NCI-H1694 treated with DMSO at 0.1 percent for 48 hours (cell line): ENCODE measurements around the gene SLC37A1.

Experiments
- DNase-seq: peaks from one replicate; lab custom pipeline; 2025; lab: John Stamatoyannopoulos, UW

SLC37A1 gene

DNA sequence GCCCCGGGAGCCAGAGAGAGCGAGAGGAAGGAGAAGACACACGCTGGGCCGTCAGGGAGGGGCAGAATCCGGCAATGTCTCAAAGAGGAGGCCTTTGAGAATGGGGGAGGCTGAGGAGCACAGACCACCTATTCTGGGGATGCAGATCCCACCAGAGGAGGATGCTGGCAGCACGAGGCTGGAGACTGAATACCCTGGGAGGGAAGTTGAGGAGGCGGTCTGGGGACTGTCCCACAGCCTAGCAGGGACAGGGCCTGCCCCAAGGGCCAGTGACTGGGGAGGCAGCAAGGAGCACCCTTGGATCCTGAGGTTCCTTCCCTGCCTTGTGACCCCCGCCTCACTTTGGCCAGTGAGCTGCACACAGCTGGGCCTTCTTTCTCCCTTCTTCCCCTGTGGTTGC lies 49.2 kb downstream of the SLC37A1 start:
- no peak for DNase-seq

DNA sequence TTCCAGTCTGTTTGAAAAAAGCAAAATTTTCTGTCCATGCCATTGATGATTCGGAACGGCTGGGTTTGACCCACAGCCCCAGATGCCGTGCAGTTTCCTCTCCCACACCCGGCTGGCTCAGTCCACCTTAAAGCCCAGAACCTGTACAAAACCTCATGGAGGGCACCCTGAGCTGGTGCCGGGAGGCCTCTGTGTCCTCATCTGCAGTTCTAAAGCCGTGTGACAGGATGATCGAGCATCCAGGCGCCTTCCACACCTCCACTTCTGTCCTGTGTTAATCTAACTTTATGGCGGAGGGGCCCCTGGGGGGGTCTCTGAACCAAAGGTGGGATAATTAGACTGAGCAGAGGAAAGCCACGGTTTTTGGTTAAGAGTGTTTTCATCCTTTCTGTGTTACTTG lies 49.6 kb downstream of the SLC37A1 start:
- no peak for DNase-seq

DNA sequence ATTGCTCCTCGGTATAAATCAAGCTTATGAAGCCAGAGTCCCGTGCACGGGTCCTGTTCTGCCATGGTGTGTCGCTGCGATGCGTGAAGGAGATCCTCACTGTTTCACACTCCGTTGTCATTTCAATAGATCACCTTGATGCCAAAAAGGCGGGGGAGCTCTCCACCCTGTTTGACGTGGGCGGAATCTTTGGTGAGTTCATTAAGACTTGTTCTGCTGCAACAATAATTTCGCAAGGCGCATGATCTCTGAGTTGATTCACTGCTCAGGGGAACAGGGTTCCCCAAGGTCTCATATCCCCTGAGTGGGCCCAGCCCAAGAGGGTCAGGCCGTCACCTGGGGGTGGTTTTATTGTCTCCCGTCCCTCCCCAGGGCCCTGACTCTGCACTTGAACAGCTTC lies 50.0 kb downstream of the SLC37A1 start:
- no peak for DNase-seq

DNA sequence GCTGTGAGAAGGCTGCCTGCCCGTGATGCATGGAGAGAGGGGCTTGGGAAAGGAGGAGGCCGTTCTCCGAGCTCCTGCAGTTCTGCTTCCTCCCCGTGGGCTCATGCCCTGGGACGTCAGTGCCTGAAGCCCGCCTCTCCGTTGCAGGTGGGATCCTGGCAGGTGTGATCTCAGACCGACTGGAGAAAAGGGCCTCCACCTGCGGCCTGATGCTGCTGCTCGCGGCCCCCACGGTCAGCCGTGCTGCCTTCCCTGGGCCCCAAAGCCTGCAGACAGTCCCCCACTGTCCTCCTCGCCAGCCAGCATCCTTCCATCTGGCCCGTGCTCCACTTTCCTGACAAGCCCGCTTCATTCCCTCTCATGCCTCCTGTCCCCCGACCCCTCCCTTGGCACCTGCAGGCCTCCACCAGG lies 50.9 kb downstream of the SLC37A1 start:
- DNase-seq: no peak

DNA sequence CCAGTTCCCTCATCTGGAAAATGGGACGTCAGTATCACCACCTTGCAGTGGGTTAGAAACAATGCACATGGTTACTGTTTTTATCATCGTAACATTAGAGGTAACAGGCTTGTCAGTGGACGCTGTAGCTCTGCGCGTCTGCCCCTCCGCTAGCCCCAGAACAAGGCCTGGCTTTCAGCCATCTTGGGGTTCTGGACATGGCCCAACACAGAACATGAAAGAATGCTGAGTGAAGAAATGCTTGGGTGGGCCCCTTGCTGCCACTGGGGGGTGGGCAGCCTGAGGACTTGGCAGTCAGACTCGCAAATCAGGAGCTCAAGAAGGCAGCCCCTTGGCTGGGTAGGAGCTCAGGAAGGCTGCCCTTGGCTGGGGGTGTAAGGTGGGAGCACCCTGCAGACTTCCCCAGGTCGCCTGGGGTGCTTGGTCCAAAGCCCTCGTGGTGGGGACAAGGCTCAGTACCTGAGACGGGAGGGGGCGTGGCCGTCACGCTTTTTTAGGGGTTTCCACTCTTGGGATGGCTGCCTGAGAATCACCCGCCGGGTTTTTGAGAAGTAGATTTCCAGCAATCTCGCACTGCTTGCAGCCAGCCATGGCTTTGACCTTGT lies 51.7 kb downstream of the SLC37A1 start:
- DNase-seq: no peak

DNA sequence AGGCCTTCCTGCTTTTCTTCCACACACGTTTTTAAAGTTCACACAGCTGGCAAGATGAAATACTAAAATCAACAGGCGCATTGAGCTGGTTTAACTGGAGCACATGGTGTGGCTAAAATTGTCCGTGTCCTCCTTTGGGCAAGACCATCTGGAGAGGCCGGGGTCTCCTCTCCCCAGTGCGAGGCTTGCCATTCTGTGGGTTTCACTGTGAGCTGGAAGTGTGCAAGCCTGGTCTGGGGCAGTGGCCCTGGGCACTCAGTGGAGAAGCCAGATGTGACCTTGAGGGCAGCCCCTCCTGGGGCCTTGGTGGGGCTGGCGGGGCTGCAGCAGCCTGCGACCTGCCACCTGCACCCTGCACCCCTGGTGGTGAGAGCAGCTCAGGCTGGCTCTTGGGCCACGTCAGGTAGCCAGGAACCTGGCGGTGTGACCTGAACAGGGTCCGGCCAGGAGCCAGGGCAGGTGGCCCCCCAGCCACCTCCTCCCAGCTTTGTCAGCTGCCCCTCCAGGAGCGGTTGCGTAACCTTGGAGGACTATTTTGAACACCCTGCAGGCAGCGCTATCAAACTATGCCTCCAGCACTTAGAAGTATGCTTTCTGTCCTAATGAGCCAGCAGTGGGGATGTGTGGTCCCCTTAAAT lies 52.4 kb downstream of the SLC37A1 start:
- DNase-seq: no peak

DNA sequence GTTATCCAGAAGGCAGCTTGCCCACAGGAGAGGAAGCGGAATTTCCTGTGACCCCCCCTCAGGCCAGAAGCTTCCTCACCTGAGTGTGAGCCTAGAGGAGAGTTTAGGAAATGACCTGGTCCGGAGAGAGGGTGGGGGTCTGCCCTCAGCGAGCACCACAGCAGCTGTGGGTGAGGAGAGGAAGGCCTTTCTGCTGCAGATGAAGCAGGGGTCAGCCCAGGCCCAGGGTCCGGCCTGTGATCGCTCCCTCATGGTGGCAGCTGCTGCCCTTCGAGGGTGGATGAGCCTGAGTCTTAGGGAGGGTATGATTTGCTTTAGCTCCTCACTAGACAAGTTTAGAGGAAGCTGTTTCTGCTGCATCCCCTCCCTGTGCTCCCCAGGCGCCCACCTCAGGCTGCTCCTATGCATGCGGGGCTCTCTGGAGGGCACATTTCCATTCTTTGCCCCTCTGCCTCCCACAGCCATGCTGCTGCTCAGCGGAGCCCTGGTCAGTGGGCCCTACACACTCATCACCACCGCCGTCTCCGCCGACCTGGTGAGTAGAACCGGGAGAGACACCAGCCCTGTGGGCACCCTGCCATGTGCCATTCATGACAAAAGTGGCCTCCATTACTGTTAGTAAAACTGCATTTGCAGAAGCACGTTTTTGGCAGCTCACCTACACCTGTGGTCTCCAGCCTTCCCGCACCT lies 53.0 kb downstream of the SLC37A1 start:
- DNase-seq: no peak

DNA sequence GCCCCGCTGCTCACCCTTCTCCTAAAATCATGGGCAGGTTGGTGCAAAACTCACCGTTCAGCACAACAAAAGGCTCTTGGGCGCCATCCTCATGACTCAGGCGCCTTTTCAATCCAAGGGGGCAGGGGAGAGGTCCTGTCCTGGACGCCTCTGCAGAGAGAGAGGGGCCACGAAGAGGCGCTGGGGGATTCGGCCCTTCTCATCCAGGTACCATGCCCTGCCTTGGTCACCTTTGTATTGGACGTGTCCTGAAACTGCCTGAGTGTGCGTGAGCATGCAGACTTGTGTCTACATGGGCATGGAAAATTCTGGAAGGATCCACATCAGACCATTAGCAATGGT lies 53.5 kb downstream of the SLC37A1 start:
- DNase-seq: no peak

DNA sequence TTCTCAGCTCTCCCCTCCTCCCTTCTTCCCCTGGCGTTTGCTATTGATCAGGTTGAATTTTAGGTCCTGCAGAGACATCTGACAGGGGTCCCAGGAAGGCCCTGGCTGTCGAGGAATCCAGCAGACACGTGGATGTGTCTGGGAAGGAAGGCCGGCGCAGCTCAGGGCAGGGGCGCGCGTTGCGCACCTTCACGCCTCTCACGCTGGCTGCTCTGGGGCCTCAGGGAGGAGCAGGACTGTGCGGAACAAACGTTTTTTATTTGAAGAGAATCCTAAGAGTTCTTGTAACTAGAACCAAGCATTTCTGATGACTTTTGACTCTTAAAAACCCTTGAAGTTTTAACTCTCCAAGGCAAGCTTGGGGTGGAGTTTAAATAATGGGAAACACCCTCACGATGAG lies 54.2 kb downstream of the SLC37A1 start:
- no peak for DNase-seq

DNA sequence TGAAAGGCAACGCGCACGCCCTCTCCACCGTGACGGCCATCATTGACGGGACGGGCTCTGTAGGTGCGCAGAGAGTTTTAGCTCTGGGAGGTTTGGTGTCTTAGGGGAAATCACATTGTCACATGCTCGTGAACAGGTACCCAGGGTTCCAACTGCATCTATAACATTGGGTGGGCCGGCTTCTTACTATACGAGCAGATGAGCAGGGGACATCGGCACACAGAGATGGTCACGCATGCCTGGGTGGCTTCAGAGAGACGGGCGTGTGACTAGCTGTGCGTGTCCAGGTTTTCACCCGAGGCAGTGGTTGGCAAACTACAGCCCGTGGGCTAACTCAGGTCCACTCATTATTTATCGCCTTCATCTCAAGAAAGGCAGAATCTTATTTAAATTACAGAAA lies 54.7 kb downstream of the SLC37A1 start:
- no peak for DNase-seq

DNA sequence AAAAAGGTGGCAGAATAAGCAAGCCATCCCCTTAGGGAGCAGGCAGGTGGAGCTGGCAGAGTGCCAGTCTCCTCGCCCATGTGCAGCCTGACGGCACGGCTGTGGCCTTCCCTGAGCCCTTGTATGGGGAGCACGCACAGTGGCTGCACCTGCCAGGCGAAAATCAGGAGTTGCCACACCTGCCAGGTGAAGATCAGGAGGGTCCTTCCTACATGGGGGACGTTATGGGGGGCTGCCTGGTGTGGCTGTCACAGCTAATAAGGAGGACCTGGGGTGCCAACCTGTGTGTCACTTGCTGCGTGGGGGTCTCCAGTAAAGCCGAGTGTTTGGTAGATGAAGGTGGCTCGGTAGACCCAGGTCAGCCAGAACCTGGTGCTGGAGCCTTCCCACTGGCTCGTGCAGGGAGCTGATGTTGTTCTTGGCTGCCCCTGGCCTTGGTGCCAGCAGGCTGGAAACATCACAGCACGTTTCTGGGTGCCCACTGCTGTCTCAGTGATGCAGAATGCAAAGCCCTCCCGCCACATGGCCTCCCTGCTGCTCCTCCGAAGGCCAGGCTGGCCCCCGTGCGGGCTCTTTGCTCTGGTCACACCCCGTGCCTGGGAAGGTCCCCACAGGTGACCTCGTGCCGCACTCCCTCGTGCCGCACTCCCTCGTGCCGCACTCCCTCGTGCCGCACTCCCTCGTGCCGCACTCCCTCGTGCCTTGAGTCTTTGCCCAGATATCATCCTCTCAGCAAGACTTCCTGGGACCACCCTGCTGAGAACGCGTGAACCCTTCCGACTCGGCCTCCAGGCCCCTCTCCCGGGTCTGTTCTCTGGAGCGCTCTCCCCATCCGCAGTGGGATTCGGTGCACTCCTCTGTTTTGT lies 55.4 kb downstream of the SLC37A1 start:
- no peak for DNase-seq

DNA sequence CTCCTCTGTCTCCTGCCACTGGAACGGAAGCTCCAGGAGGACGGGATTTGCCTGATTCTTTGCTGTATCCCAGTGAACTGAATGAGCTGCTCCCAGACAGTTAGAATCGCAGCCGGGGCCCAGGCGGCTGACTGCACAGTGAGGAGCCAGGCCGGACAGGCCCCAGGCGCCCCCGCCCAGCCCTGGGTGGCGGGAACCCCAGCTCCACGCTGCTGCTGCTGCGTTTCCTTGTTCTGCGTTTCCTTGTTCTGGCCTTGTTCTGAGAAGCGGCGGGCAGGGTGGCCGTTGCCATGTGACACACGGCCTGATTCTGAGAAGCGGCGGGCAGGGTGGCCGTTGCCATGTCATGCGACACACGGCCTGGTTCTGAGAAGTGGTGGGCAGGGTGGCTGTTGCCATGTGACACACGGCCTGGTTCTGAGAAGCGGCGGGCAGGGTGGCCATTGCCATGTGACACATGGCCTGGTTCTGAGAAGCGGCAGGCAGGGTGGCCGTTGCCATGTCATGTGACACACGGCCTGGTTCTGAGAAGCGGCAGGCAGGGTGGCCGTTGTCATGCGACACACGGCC lies 56.2 kb downstream of the SLC37A1 start:
- no peak for DNase-seq

DNA sequence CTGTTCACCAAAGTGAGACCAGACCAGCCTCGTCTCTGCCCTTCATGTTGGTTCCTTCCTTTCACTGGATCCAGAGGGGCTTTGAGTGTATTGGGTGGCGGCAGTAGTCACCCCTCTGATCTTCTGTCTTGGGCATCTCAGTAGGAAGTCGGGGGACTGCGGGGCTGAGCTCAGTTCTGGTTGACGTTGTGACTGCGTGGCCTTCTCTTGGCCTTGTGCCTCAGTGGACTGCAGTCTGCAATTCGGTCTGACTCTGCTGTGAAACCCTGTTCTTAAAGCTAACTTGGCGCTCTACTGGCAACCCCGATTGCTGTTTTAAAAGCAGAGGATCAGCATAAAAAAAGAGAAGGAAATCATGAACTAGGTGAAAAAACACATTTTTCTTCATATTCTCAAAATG lies 56.7 kb downstream of the SLC37A1 start:
- DNase-seq: no peak

DNA sequence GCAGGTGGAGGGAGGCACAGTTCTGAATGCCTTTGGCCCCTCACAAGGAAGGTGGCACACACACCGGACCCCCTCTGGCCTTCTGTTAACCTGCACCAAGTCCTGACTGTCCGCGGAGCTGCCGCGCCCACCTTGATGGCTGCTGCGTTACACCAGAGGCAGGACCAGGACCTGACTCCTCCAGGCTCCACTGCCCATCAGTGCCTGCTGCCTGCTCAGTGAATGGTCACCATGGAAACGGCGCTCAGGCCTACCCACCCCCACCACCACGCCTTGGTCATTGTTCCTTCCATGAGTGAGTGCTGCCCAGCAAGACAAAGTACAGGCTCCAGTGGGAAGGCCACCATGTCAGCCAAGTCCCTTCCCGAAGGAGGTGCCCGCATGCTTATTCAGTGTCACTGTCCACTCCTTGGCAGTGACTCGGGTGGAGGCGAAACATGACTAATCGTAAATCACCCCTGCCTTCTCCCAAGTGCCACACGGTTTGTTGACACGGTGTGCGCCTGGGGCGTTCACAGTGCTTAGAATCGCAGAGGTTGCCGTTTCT lies 57.3 kb downstream of the SLC37A1 start:
- no peak for DNase-seq

DNA sequence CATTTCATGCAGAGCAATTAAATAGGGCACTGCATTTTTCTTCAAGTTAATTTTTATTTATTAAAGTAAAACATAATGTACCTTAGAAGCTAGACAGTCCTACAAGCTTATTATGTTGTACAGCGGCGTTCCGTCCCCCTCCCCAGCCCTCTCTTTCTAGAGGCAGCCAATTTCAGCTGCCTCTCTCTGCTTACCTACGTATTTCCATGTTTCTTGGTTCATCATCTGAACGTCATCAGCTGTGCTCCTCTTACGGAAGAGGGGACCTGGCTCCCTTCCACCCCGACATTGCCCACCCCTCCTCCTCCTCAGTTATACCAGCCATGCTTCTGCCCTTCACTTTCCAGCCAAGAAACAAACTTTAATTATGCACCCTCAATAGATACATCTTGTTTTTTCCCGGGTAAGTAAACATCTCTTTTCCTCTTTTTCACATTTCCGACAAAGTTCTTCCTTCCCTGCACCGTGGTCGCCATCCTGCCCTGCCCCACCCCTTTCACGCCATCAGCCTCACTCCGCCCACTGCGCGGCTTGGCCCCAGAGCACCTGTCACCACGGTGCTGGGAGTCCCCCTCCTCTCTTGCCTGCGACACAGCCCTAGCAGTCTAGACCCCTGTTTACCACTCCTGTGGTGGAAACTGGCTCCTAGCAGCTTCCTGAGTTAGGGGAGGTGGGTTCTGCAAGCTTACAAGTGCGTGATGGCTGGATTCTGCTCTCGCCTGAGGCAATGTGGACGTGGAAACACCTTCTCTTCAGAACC lies 57.9 kb downstream of the SLC37A1 start:
- DNase-seq: no peak

DNA sequence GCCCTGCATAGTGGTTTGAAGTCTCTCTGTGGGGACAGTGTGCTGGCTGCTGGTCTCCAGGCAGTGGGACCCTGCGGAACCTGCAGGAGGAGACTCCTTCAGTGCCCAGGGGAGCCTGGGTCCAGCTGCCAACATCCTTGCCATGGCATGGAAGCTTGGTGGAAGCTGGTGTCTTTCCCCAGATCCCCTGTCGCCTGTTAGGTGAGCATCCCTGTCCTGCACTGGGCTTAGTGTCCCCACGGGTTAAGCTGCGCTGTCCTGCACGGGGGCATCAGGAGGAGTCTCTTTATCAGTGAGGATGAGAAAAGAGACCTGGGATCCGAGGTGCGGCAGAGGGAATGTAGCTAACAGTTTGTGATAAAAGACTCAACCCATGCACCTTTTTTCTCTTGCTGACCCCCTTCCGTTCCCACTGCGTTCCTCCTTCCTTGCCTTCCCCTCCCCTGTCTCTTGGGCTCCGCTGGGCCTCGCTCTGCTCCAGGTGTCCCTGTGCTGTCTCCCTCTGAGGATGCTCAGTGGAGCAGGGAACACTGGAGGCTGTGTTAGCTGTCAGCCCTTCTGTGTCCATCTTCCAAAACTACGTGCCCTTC lies 59.3 kb downstream of the SLC37A1 start:
- no peak for DNase-seq

DNA sequence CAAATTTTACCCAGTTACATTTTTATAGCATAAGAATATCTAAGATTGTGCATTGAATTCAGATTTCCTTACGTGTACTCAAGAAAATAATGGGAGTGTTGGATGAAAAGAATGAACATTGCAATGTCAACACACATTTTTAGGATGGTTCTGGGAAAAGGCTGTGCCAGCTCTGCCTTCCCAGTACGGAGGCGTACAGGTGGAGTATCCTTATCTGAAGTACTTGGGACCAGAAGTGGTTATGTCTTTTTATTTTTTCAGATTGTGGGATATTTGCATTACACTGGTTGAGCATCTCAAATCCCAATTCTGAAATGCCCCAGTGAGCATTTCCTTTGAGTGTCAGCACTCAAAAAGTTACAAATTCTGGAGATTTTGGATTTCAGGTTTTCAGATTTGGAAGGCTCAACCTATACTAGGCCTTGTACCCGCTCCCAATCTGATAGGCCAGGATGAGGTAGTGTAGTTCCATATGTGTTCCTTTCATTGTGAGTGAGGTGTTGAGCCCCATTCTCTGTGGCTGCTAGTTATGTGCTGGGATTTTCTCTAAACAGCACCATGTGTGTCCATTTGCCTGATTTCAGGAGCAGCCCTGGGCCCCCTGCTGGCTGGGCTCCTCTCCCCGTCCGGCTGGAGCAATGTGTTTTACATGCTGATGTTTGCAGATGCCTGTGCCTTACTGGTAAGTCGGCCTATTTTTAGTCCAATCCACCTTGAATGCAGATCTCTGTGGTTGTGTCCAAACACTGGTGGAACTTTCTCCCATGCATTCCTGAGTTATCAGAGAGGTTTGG lies 60.8 kb downstream of the SLC37A1 start:
- no peak for DNase-seq

DNA sequence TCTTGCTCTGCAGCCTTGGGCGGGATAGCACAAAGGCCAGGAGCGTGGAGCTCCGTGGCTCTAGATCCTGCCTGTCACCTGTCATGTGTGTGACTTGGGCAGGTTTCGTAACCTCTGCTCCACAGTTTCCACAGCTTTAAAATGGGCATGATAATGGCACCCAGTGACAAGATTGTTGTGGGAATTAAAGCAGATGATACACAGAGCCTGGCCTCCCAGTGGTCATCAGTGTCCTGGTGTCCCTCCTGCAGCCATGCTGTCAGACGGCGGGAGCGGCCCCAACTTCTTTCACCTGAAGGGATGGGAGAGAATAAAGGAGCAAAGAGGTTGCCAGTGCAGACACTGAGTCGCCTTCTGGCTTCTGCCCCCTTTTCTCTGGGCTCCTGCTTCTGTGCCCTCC lies 61.5 kb downstream of the SLC37A1 start:
- DNase-seq: no peak

DNA sequence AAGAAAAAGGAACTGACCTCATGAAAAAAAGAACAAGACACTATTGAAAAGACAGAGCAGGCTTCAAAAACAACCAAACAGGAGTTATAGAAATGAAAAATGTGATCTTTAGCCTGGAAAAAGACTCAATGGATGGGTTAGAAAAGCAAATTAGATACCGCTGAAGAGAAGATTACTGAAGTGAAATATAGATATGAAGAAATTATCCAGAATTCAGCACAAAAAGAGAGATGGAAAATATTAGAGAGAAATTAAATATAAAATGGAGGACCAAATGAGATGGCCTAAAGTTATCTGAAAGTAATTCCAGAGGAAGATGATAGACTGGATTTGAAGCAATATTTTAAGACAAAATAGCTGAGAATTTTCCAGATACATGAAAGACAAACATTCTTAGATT lies 63.0 kb downstream of the SLC37A1 start:
- no peak for DNase-seq

DNA sequence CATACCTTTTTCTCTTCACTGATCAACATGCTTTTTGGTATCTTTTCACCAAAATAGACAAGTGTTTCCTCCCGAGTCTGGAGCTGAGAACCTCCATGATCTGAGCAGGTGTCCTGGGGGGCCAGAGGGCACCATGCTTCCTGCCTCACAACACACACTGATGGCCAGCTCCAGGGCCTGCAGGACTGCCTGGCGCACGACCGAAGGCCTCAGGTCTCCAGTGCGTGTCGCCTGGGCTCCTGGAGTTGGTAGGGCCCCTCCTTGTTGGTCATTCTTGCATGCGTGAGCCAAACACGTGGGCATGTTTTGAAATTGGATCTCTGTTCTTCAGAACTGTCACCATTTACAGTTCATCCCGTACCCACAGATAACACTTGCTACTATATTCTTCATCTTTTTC lies 64.4 kb downstream of the SLC37A1 start:
- no peak for DNase-seq
